ENCODE measurements around the gene CNDP2. TPM values are rescaled to one million over a fixed set of nuclear protein-coding genes. Genes with fewer than 3 reads are reported as not detected.

CNDP2 gene
- total RNA-seq, 4 donors from 2014 or later: 29.5 to 82.8 (median 31.6) TPM

DNA sequence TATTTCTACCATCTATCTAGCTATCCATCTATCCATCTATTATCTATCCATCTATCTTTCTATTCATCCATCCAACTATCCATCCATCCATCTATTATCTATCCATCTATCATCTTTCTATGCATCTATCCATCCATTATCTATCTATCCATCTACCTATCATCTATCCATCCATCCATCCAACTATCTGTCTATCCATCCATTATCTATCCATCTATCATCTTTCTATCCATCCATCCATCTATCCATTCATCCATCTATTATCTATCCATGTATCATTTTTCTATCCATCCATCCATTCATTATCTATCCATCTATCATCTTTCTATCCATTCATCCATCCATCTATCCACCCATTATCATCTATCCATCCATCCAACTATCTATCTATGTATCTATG, 76.9 kb downstream of the CNDP2 start:
- intact Hi-C loops (cut with DNase I; ENCODE audit: low total_unique reads): no loop called here
- ATAC-seq: no peak
- no peaks in the 10 kb centered on the region for H3K36me3 ChIP-seq
- no peak overlapping the region for H3K27ac ChIP-seq
- peaks cover 0 to 4% (median 0%) of the 10 kb centered on the region in 3 donors for H3K27me3 ChIP-seq
- DNase-seq: no peak
- in situ Hi-C loops (cut with MboI; ENCODE audit: low sequenced_read_pairs in 4 of 4): no loop called here
- TF ChIP-seq POLR2A (IDR thresholded peaks at IDR 0.05): no peak
- TF ChIP-seq CTCF (IDR thresholded peaks at IDR 0.05 in 4 of 5, conservative IDR thresholded peaks at IDR 0.05 in 1 of 5): no peak
- no peaks in the 10 kb centered on the region for H3K9me3 ChIP-seq
- no peaks in the 10 kb centered on the region for H3K4me1 ChIP-seq
- no peak overlapping the region for H3K4me3 ChIP-seq

Other genes with a start within 250 kb of the CNDP2 start
- 10 to 100 TPM; 21.4 to 29.4 (median 23.4) TPM for gene CYB5A, start 204.4 kb upstream of the CNDP2 start, total RNA-seq
- not detected for gene C18orf63, start 180.5 kb upstream of the CNDP2 start, total RNA-seq
- 1 to 10 TPM in 1 of 4 donors, under 1 TPM in 1, not detected in 2; 0.07 to 2.0 TPM for gene DIPK1C, start 39.1 kb upstream of the CNDP2 start, total RNA-seq
- not detected for gene CNDP1, start 38.1 kb downstream of the CNDP2 start, total RNA-seq
- gene ZNF407, start 101.5 kb downstream of the CNDP2 start, total RNA-seq: 10 to 100 TPM in 2 of 4 donors, 1 to 10 TPM in 2; 5.9 to 11.4 (median 9.2) TPM